ENCODE data around the gene LRRFIP1.

The LRRFIP1 gene

GRCh38 chr2:237735798-237736197 is 108.4 kb downstream of the LRRFIP1 start:
- TF ChIP-seq, protein P1, sequence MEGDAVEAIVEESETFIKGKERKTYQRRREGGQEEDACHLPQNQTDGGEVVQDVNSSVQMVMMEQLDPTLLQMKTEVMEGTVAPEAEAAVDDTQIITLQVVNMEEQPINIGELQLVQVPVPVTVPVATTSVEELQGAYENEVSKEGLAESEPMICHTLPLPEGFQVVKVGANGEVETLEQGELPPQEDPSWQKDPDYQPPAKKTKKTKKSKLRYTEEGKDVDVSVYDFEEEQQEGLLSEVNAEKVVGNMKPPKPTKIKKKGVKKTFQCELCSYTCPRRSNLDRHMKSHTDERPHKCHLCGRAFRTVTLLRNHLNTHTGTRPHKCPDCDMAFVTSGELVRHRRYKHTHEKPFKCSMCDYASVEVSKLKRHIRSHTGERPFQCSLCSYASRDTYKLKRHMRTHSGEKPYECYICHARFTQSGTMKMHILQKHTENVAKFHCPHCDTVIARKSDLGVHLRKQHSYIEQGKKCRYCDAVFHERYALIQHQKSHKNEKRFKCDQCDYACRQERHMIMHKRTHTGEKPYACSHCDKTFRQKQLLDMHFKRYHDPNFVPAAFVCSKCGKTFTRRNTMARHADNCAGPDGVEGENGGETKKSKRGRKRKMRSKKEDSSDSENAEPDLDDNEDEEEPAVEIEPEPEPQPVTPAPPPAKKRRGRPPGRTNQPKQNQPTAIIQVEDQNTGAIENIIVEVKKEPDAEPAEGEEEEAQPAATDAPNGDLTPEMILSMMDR (IDR thresholded peaks at IDR 0.05; ENCODE audit: insufficient read depth, low read depth, low read length, missing control alignments) = no peak
- no peak for DNase-seq (ENCODE audit: low read depth)
- no peak overlapping the region for H3K4me3 ChIP-seq (ENCODE audit: low read length)

- no peak overlapping the region for H3K4me3 ChIP-seq (ENCODE audit: low read length)
- TF ChIP-seq, protein P1 (IDR thresholded peaks at IDR 0.05; ENCODE audit: insufficient read depth, low read depth, low read length, missing control alignments) = no peak
- DNase-seq (ENCODE audit: low read depth) = no peak
These were observed 109.4 kb downstream of the LRRFIP1 start for GRCh38 chr2:237736783-237737182.

DNA sequence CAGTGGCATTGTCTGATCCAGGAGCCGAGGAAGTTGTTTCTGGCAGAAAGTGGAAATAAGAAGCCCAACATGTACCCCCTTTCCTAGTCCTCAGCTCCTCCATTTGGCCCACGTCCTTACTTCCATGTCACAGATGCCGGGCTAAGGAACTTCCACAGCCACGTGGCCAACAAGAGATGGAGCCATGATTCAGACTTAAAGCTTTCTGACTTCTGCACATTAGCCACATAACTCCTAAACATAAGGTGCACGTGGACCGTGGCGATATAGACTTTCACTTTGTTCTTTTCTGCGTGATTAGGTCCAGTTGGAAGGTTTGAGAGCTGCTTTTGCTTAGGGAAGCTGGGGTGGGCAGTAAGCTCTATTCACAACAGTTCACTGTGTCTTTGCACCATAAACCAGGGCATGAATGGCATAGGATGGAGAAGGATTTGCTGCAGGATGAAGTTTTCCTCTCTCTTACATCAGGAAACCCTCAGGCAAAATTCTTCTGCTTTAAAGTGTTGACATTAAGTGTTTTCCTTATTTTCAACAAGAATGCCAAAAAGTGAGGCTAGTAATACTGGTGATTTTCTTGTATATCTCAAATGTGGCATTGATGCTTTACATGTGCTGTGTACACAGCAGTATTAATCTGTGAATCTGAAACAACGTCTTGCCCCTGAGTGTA is 109.9 kb downstream of the LRRFIP1 start:
- TF ChIP-seq, protein P1 (IDR thresholded peaks at IDR 0.05; ENCODE audit: insufficient read depth, low read depth, low read length, missing control alignments) = no peak
- DNase-seq (ENCODE audit: low read depth) = no peak
- no peak overlapping the region for H3K4me3 ChIP-seq (ENCODE audit: low read length)

- no peak for DNase-seq (ENCODE audit: low read depth)
- TF ChIP-seq, protein P1 (IDR thresholded peaks at IDR 0.05; ENCODE audit: insufficient read depth, low read depth, low read length, missing control alignments) = no peak
- H3K4me3 ChIP-seq (ENCODE audit: low read length) = no peak overlapping the region
These were observed 110.9 kb downstream of the LRRFIP1 start for GRCh38 chr2:237738255-237738654.

GRCh38 chr2:237739101-237739500 is 111.7 kb downstream of the LRRFIP1 start:
- DNase-seq (ENCODE audit: low read depth) = no peak
- no peak overlapping the region for H3K4me3 ChIP-seq (ENCODE audit: low read length)
- TF ChIP-seq, protein P1 (IDR thresholded peaks at IDR 0.05; ENCODE audit: insufficient read depth, low read depth, low read length, missing control alignments) = no peak

- TF ChIP-seq, protein P1 (IDR thresholded peaks at IDR 0.05; ENCODE audit: insufficient read depth, low read depth, low read length, missing control alignments) = no peak
- H3K4me3 ChIP-seq (ENCODE audit: low read length) = no peak overlapping the region
- DNase-seq (ENCODE audit: low read depth) = no peak
These were observed 114.8 kb downstream of the LRRFIP1 start for GRCh38 chr2:237742191-237742590.

GRCh38 chr2:237742614-237743013 is 115.2 kb downstream of the LRRFIP1 start:
- no peak overlapping the region for H3K4me3 ChIP-seq (ENCODE audit: low read length)
- TF ChIP-seq, protein P1 (IDR thresholded peaks at IDR 0.05; ENCODE audit: insufficient read depth, low read depth, low read length, missing control alignments) = no peak
- DNase-seq (ENCODE audit: low read depth) = no peak

Measured in epithelial cell of esophagus (primary cell).